ENCODE measurements around the gene CENPVL2. TPM values are rescaled to one million over a fixed set of nuclear protein-coding genes. Genes with fewer than 3 reads are reported as not detected.
"Not testable (repeated sequence)": the region's sequence is repeated elsewhere in the genome, so short reads cannot be mapped to it uniquely, and the experiment has no call there.

CENPVL2 gene
- not detected in 2 replicates for total RNA-seq

DNA sequence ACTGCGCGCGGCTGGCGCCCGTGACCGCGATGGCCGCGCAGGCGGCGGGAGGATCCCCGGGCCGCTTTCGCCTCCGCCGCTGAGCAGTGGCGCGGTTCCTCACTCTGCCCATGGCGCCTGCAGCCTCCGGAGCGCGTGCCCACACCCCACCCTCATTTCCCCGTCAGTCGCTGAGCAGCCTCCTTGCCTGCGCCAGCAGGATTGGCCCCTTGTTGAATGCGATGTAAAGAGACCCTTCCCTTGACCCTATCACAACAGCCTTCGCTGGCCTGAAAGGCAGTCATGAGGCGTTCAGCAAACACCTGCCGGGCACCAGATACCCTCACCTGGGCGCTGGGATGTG, at the start of gene CENPVL2:
TSS of gene CENPVL2 (minus strand) at position 112 of the 343 bp plus-strand sequence. CDS start at position 112, 0 bp downstream.
- intact Hi-C loops (cut with micrococcal nuclease), result not testable (repeated sequence)

DNA sequence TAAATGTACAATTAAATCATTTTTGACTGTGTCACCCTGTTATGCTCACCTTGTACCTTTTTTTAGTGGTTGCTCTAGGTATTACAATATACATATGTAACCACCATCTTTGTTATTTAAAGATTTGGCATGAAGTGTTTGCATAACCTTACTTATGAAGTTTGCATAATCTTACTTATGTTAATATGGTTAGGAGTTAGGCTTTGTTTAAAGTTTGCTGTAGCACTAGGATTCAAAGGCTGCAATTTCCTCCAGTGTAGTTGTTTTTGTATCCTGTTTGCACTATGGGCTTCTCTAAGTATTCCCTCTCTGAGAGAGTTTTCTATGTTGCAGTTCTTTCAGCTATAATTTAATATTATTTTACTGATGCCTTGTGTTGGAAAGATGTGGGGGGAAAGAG, 45.6 kb upstream of the CENPVL2 start:
- intact Hi-C loops (cut with micrococcal nuclease), result no loop called here

GRCh38 chrX:51712943-51713647, 30.5 kb upstream of the CENPVL2 start:
- intact Hi-C loops (cut with micrococcal nuclease), result not testable (repeated sequence)

DNA sequence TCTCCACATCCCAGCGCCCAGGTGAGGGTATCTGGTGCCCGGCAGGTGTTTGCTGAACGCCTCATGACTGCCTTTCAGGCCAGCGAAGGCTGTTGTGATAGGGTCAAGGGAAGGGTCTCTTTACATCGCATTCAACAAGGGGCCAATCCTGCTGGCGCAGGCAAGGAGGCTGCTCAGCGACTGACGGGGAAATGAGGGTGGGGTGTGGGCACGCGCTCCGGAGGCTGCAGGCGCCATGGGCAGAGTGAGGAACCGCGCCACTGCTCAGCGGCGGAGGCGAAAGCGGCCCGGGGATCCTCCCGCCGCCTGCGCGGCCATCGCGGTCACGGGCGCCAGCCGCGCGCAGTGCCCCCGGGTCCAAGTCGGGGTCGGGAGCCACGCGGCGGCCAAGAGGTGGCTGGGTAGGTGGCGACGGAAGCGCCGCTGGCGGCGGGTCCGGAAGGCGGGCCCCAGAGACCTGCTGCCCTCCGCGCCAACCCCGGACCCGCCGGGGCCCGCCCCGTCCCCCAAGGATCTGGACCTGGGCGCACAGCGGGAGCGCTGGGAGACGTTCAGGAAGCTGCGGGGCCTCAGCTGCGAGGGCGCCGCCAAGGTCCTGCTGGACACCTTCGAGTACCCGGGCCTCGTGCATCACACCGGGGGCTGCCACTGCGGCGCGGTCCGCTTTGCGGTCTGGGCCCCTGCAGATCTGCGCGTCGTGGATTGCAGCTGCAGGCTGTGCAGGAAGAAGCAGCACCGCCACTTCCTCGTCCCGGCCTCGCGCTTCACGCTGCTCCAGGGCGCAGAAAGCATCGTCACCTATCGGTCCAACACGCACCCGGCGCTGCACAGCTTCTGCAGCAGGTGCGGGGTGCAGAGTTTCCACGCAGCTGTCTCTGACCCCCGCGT, 27.9 kb upstream of the CENPVL2 start, which contains the start of gene CENPVL1:
TSS of gene CENPVL1 (plus strand) at position 236 of the 888 bp plus-strand sequence. CDS start at position 236, 0 bp downstream.
- intact Hi-C loops (cut with micrococcal nuclease), result not testable (repeated sequence)

GRCh38 chrX:51697397-51697796, 14.8 kb upstream of the CENPVL2 start:
- intact Hi-C loops (cut with micrococcal nuclease), result no loop called here

GRCh38 chrX:51694254-51694653, 11.6 kb upstream of the CENPVL2 start:
- intact Hi-C loops (cut with micrococcal nuclease), result no loop called here

DNA sequence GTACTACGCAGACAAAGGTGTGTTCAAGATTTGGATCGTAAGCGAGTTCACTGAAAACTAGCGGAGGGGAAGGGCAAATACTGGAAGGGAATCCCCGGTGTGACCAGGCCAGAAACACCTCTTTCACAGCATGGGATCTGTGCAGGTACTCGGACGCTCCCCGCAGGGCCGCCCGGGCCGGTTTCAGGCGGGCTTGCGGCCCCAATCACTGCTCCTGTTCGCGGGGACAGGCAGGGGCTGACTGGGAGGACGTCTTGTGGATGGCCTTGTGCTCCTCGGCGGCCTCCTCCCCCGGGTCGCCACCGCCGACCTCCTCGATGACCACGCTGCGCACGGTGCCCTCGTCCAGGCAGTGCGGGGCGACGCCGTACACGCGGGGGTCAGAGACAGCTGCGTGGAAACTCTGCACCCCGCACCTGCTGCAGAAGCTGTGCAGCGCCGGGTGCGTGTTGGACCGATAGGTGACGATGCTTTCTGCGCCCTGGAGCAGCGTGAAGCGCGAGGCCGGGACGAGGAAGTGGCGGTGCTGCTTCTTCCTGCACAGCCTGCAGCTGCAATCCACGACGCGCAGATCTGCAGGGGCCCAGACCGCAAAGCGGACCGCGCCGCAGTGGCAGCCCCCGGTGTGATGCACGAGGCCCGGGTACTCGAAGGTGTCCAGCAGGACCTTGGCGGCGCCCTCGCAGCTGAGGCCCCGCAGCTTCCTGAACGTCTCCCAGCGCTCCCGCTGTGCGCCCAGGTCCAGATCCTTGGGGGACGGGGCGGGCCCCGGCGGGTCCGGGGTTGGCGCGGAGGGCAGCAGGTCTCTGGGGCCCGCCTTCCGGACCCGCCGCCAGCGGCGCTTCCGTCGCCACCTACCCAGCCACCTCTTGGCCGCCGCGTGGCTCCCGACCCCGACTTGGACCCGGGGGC, 567 bp downstream of the CENPVL2 start:
- intact Hi-C loops (cut with micrococcal nuclease), result not testable (repeated sequence)

GRCh38 chrX:51679689-51680433, 2.8 kb downstream of the CENPVL2 start:
- intact Hi-C loops (cut with micrococcal nuclease), result not testable (repeated sequence)

DNA sequence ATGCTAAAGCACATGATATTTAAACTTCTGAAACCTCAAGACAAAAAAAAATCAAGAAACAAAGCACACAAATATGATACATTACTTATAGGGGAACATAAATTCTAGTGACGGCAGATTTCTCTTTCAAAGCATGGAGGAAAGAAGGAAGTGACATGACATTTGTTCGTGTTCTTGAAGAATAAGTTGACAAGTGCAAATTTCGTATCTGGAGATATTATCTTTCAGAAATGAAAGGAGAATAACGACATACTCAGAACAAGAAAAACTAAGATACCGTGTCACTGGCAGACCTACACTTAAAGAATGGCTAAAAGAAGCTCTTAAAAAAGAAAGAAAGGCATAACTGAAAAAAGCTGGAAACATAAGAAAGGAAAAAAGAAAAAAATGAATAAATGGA, 16.6 kb downstream of the CENPVL2 start:
- intact Hi-C loops (cut with micrococcal nuclease), result no loop called here

DNA sequence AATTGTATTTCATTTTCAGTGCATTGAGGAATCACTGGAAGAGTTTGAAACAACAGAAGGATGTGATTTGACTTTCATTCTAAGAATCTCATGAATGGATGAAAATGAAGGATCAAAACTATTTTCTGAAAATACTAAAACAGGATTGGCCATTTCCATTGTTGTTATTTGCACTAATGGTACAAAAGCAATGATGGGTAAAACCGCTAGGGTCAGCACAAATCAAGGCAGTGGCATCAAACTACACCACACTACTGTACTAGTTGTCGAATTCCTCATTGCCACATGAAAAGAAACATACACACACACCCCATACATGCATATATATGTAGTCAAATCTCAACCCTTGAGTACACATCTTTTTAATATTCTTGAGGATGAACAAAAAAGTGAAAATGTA, 39.3 kb downstream of the CENPVL2 start:
- intact Hi-C loops (cut with micrococcal nuclease), result loop anchor here (2.0 kb wide), 1 partner anchor 217 kb away; no protein-coding TSS in a partner anchor

DNA sequence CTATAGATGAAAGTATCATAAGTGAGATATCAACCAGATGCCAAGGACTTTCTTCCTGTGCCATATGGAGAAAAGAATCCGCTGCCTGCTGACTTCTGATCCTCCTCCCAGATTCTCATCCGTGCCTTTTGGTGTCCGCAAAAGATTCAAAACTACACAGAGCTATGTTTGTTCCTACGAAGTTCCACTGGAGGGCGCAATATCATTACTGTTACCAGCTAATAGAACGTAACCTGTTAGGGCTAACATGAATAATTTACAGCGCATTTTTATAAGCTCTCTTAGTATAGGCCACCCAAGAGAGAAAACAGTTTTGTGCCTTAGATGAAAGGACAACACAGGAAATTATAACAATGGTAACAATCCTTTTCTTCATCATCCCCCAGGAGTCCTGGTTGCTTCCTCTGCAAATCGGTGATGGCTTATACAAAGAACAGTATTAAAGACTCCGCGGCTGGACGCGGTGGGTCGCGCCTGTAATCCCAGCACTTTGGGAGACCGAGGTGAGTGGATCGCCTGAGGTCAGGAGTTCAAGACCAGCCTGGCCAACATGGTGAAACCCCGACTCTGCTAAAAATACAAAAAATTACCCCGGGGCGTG, 41.1 kb downstream of the CENPVL2 start:
- intact Hi-C loops (cut with micrococcal nuclease), result loop anchor here (1.0 to 2.0 kb wide), 2 partner anchors 219 to 620 kb away; no protein-coding TSS in a partner anchor

- intact Hi-C loops (cut with micrococcal nuclease), result not testable (repeated sequence)
Measured at GRCh38 chrX:51636511-51636910, 46.1 kb downstream of the CENPVL2 start.

Other genes with a start within 250 kb of the CENPVL2 start
- 1.6 and 2.1 TPM in 2 replicates for gene NUDT11, start 186.2 kb downstream of the CENPVL2 start, total RNA-seq
- gene CENPVL3, start 63.9 kb downstream of the CENPVL2 start, total RNA-seq, result not detected in 2 replicates
- gene CENPVL1, start 27.7 kb upstream of the CENPVL2 start, total RNA-seq, result not detected in 2 replicates
- gene GSPT2, start 60.6 kb upstream of the CENPVL2 start, total RNA-seq, result 12.4 and 13.2 TPM in 2 replicates
- gene MAGED1, start 210.8 kb upstream of the CENPVL2 start, total RNA-seq, result 36.9 and 42.0 TPM in 2 replicates

Data from T-helper 2 cell treated with Interferon-gamma antibody and Interleukin-4, amounts not matched to agents 100 ng/mL and 5 ng/mL, for 36 hours (primary cell).